GM03348 (cell line): ENCODE data around the gene E2F7.
"Not testable (repeated sequence)": the region's sequence is repeated elsewhere in the genome, so short reads cannot be mapped to it uniquely, and the experiment has no call there.

Source experiments
- DNase-seq: peaks from one replicate; pipeline ENCODE4 v3.0.0; 2012; ENCODE audit warnings: low spot score

The E2F7 gene, protein sequence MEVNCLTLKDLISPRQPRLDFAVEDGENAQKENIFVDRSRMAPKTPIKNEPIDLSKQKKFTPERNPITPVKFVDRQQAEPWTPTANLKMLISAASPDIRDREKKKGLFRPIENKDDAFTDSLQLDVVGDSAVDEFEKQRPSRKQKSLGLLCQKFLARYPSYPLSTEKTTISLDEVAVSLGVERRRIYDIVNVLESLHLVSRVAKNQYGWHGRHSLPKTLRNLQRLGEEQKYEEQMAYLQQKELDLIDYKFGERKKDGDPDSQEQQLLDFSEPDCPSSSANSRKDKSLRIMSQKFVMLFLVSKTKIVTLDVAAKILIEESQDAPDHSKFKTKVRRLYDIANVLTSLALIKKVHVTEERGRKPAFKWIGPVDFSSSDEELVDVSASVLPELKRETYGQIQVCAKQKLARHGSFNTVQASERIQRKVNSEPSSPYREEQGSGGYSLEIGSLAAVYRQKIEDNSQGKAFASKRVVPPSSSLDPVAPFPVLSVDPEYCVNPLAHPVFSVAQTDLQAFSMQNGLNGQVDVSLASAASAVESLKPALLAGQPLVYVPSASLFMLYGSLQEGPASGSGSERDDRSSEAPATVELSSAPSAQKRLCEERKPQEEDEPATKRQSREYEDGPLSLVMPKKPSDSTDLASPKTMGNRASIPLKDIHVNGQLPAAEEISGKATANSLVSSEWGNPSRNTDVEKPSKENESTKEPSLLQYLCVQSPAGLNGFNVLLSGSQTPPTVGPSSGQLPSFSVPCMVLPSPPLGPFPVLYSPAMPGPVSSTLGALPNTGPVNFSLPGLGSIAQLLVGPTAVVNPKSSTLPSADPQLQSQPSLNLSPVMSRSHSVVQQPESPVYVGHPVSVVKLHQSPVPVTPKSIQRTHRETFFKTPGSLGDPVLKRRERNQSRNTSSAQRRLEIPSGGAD

DNA sequence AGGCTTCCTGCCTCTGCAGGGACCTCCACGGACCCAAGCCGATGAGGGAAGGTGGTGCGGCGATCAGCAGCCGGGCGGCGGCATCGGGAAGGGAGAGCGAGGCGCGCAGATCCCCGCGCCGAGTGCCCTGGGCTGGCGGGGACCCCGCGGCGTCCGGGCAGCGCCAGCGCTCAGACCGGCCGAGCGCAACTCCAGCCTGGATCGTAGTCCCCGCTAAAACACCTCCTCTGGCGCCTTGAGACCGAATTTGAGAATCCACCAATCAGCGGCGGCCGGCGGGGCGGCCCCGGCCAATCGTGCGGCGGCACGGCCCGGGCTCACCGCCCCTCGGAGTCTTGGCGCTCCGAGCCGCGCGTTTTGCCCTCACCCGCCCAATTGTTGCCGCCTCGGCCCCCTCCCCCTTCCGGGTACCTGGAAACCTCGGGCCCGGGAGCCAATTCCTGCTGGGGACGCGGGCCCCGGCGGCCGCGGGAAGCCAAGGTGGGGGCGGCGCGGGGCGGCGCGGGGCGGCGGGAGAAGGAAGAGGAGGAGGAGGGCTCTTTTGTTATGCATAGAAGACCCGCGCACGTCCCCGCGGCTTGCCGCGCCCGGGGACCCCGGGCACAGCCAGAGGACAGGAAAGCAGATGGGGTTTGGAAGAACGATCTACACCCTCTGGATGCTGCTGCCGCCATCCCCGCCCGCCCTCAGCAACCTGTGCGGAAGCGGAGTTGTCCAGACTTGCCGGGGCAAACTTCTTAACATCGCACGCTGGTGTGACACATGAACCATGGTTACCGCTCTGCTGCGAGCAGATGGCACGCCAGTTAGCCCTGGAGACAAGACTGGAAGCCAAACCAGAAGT lies at the start of gene E2F7:
TSS of gene E2F7 (minus strand) at position 209 of the 844 bp plus-strand sequence. CDS start 934 bp downstream, outside the sequence.
- peak; percentile 99 for DNase-seq

DNA sequence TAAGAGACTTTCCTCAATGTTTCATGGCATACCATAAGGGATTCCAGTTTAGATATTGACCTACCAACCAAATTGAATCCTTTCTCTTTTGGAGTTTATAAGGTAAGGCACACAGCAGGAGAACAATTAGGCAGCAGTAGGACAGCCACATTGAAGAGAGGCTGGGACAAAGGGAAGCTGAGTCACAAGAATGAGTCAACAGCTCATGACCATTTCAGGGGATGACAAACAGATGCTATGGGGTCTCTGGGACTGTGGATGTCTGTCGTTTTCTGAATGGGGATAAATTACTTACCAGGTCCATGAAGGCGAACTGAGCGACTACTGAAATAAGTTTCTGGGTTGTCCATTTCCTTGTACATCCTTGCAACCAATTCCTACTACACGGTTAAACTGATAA lies 48.6 kb upstream of the E2F7 start:
- DNase-seq = no peak

DNA sequence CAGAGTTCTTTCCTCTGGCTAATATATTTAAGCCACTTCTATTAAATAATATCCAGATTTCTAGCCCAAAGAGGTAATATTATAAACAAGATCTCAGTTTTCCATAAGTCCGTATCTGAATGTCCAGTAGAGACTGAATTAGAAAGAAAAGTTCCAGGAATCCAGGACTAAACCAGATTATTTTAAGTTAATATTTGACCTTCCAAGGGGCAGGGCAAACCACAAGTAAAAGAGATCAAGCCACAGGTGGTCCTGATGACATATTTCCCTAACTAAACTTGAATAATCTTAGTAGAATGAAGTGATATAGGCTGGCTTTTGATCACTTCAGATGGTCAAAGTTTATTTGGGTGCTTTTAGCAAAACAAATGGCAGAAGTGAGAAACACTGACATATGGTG lies 43.3 kb upstream of the E2F7 start:
- DNase-seq = no peak

DNA sequence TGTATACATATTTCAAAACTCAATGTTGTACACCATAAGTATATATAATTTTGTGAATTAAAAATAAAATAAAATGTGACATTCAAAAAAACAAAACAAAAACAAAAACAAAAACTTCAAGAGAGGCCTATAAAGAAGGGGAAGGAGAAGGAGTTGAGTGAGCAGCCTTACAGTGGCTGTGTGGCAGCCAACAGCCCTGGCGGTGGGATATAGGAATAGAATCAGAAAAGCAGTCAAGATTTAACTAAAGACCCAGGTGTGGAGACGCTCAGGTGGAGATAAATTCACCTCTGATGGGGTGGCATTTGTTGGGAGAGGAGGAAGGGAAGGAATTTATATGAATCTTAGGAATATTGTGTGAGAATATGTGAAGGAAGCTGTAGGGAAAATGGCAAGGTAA lies 41.8 kb upstream of the E2F7 start:
- no peak for DNase-seq

DNA sequence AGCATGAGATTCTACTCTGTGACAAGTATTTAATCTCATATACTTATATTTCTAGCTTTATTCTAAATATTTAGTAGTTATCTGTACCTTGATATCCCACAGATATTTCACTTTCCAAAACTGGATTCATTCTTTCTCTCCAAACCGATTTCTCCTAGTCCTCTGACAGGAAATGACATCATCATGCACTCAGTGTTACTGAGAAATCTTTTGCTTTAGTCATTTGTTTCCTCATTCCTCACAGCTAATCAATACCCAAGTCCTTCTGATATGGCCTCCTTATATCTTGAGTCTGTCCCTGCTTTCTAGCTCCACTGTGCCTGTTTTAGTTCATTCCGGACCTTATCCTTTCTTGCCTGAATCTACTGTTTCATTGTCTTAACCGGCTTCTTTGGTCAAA lies 39.4 kb upstream of the E2F7 start:
- DNase-seq = peak; percentile 31

DNA sequence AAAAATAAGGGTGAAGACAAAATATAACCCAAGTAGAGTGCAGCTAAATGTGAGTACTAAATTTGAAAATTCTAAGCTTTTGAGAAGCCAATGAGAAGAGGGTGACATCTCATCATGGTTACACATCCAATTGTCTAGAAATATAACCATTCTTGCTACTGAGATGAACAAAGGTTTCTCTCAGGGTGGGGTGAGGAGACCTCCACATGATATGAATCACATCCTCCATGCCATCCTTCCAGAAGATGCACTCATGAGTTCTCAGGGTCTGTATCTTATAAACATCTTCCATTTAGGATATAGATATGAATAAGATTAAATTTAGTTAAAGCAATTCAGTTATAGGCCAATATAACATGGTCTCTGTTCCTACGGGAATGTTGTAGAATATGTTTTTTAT lies 38.9 kb upstream of the E2F7 start:
- DNase-seq = no peak

DNA sequence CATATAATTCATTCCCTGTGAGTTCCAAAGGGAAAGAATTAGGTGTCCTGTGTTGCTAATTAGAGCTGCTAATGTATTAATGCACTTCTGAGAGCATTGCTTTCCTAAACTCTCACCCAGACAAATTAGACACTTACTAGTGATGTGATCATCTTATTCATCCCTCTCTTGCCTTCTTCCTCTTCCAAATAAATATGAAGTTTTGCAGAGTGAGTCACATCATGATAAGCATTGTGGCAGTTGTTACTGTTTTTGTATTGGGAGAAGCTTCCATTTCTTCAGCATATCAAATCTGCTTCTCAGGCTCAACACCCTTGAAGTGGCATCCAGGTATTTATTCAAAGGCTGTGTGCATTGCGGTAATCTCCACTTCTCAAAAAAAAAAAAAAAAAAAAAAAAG lies 37.3 kb upstream of the E2F7 start:
- DNase-seq = peak; percentile 71

DNA sequence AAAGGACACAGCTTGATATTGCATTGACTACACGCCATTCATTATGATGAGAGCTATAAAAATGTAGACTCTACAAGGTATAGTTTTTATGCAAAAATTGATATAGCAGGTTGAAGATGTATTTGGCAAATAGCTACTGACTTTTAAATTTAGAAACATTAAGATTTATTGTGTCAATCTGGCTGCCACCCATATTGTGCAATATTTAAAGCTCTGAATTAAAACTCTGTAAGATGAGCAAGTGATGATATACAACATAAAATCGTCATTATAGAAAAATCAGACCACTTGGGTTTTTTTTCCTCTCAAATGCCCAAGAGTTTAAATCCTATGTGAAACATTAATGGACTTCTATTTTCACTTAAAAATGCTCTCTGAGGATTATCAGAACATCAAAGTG lies 36.8 kb upstream of the E2F7 start:
- no peak for DNase-seq

DNA sequence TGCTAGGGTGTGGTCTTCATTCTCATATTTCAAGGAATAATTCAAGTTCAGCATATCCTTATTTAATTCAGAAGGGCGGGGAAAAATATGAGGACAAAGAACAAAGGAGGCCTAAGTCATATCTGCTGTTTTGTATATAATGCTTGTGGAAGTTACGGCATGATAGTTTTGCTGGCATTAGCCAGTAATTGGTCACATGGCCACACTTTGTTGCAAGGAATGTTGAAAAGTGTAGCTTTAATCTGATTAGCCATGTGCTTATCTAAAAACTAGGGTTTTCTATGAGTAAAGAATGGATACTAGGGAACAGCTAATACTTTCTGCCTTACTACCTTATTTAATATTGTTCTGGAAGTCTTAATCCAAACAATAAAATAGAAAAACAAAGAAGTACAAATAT lies 34.4 kb upstream of the E2F7 start:
- no peak for DNase-seq

DNA sequence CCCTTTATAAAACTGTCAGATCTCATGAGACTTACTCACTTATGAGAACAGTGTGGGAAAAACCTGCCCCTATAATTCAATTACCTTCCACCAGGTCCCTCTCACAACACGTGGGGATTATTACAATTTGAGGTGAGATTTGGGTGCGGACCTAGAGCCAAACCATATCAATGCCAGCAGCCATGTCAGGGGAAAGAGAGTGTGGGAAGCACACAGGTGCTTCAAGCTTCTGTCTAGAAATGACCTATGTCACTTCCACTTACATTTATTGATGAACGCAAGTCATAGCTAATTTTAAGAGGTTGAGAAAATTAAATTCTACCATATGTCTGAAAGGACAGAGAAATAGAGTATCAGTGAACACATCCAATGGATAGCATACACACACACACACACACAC lies 32.5 kb upstream of the E2F7 start:
- no peak for DNase-seq

DNA sequence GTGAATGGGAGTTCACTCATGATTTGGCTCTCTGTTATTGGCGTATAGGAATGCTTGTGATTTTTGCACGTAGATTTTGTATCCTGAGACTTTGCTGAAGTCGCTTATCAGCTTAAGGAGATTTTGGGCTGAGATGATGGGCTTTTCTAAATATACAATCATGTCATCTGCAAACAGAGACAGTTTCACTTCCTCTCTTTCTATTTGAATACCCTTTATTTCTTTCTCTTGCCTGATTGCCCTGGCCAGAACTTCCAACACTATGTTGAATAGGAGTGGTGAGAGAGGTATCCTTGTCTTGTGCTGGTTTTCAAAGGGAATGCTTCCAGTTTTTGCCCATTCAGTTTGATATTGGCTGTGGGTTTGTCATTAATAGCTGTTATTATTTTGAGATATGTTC lies 26.9 kb upstream of the E2F7 start:
- DNase-seq = not testable (repeated sequence)

DNA sequence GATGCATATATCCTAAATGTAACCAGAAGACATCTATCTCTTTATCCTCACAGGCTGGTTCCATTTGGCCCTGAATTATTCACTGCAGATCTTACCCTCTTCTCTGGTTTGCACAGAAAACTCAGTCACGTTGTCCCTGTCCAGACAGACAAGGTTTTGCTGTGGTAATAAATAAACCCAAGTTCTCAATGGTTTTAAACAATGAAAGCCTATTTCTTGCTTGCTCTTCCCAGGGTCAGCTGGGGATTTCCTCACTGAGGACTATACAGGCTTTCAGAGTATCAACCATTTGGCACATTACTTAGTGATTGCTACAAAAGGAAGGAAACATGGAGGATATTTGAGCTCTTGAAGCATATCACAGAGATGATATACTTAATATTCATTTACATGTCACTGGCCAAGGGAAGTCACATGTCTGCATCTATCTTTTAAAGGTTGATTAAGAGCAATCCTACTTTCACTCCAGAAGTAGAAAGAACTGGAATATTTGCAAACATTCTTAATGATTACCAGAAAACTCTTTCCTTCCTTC lies 24.4 kb upstream of the E2F7 start:
- no peak for DNase-seq

DNA sequence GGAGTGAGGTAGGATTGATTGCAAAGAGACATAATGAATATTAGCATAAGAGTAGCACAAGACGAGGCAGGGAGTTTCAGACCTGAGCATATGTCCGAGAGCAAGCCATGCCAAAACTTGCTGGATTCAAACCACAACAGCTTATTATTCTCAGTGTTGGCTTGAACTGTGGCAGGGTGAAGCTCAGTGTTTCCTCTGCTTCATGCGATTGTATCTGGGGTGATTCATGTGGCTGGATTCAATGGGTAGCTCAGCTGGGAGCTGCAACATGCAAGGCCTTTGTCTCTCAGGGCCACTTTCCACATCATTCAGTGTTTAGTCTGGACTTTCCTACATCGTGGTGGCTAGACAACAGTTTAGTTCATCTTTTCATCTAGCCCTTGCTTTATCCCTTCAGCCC lies 22.1 kb upstream of the E2F7 start:
- DNase-seq = peak; percentile 67

DNA sequence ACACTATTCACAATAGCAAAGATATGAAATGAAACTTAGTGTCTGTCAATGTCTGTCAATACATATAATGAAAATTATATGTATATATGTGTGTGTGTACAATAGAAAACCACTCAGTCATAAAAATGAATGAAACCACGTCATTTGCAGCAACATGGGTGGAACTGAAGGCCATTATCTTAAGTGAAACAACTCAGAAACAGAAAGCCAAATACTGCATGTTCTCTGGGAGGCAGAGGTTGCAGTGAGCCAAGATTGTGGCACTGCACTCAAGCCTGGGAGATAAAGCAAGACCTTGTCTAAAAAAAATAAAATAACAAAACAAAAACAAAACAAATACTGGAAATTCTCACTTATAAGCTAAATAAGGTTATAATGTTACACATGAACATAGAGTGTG lies 16.7 kb upstream of the E2F7 start:
- DNase-seq = no peak

DNA sequence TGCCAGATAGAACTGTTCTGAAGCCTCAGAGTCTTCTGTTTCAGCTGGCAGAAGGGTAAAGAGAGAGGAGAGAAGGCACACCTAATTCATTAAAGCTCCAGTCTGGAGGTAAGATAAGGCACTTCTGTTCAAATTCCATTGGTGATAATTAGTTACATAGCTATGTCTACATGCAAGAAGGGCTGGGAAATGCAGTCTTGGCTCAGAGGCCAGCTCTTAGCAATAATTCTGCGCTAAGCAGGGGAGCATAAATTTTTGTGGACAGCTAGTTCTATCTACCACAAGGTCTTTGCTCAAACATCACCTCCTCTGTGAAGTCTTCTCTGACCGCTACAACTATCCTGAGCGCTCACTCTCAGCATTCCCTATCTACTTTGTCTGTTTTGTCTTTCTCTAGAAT lies 14.3 kb upstream of the E2F7 start:
- no peak for DNase-seq

DNA sequence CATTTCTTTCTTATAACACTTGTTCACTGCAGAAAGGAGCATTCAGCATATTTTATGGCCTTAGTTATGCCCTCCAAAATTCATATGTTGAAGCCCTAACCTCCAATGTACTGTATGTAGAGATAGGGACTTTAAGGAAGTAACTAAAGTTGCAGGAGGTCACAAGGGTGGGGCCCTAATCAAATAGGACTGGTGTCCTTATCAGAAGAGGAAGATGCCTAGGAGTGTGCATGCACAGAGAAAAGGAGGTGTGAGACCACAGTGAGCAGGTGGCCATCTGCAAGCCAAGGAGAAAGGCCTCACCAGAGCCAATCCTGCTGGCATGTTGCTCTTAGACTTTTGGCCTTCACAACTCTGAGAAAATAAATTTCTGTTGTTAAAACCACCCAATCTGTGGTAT lies 12.9 kb upstream of the E2F7 start:
- DNase-seq = no peak

DNA sequence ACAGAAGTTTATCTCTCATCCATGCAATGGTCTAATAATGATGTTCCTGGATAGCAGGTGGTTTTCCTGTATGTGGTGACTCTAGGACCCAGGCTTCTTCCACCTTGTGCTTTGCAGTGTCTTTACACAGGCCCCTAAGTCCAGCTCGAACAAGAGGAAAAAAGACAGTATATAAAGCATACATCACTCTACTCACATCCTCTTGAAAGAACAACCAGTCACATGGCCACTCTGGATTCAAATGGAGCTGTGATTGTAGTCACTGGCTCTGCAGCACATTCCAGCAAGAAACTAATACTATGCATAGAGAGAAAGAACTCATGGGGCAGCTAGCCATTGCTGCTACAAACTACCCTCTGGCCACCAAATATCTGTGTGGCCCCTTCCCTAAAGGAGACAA lies 11.5 kb upstream of the E2F7 start:
- no peak for DNase-seq

DNA sequence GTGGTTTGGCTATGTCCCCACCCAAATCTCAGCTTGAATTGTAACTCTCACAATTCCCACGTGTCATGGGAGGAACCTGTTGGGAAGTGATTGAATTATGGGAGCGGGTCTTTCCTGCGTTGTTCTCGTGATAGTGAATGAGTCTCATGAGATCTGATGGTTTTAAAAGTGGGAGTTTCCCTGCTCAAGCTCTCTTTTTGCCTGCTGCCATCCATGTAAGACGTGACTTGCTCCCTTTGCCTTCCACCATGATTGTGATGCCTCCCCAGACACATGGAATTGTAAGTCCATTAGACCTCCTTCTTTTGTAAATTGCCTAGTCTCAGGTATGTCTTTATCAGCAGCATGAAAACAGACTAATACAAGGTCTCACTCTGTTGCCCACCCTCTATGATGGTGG lies 8.5 kb upstream of the E2F7 start:
- not testable (repeated sequence) for DNase-seq

DNA sequence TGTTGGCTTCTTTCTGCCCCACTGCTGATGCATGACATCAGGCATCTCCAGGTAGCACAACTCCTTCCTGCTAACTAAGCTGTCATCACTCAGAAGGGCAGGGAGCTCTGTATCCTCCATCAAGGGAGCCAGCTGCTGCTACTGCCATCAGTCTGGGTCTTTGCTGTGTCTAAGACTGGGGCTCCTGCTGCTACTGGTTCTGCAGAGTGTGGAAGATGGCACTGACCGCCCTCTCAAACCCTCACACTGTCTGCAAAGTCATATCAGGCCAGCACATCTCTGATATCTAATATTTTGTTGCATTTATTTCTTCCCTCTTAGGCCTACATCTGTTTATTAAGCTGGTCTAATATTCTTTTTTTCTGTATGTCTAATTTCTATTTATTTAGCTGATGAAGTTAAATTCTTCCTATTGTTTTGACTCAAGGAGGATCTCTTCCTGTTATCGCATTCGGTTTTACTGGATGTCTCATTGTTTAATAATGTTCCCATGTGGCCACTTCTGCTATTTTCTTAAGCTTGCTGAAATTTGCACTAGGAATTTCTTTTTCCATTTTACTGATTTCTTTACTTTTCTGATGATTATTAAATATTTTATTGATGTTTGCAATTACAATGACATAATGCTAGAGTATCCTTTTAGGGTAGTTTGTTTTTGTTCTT lies 7.6 kb upstream of the E2F7 start:
- DNase-seq = no peak

DNA sequence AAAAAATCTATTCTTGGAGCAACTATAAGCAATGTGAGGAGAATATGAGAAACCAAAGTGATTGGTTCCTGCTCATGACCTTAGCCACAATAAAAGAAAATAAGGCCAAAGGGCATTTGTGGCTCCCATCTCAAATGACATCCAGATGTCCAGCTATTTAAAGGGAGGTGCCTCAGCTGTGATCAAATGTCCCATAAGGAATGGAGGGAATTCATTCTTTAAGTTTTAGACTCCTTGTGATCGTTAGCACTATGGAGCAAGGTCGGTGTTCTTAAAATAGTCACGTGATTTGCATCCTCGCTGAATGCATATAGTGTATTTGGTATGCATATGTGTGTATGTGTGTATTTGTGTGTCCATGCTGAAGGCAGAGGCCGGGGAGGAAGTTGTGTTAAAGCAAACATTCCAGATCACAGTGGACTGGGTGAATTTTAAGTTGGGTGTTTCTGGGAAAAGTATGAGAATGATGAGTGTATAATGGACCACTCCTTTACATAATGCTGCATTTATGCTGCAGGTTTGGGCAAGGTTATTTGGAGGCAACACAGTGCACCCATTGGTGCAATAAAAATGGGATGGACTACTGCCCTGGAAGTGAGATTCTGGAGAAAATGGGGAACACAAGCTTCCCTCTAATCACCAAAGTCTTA lies 5.6 kb upstream of the E2F7 start:
- DNase-seq = no peak

DNA sequence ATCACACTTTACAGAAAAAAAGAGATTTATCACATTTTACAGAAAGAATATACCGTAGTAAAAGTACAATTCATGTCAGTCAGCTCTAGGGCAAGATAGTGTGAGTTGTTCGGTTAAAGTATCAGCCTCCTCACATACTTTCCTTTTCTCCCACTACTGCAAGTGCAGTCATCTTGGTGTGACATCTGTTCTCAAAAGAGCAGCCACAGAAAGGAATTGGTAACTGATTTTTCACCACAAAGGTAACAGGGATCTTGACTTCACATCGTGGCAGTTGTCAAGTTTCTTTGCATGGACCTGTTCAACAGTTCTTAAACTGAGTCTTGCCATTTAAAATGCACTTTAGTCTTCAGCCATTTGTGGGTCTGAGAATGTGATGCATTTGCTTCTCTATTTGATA lies 5.0 kb upstream of the E2F7 start:
- DNase-seq = no peak
